Measurements from ENCODE around the gene ELAVL1. TPM values are rescaled to one million over a fixed set of nuclear protein-coding genes. Genes with fewer than 3 reads are reported as not detected.
A peak's percentile ranks its signal among the peaks of the same experiment; 100 is the strongest.

Gene ELAVL1
- total RNA-seq, 2 experiments from 2014 or later, result 65.4 to 168 TPM

DNA sequence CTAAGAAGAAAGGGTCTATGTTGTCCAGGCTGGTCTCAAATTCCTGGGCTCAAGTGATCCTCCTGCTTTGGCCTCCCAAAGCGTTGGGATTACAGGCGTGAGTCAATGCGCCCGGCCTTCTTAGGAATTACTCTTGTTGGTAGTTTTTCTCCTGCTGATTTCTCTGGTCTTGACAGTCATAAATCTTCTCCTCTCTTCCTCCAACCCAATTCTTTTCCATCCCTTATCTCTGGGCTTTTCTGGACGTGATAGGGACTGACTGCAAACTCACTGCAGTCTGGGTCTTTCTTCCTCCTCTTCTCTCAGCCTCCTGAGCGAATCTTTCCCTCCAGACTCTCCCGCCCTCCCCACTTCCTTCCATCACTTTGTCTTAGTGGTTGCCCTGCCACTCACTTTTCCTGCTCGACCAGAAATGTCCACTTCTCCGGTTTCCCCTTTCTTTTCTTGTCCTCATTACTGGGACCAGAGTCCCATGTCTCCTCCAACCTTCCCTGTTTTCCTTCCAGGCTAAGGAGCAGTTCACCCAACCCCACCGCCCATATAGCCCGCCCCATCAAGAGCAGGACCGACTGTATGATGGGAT lies 40.1 kb downstream of the ELAVL1 start:
- Histone ChIP-seq H3K4me2 (ENCODE audit: low read length) (no peak overlapping the region), H3K9me2 (ENCODE audit: insufficient read depth, low read length) (no peaks in the 10 kb centered on the region), H2AFZ (ENCODE audit: low read length) (no peak overlapping the region), H3K79me2 (ENCODE audit: insufficient read depth, low read depth, low read length) (no peaks in the 10 kb centered on the region), H3K4me3 (ENCODE audit: low read depth, low read length, poor library complexity, severe bottlenecking) (no peak overlapping the region), H3K36me3 (ENCODE audit: insufficient read depth, low read length) (peaks cover 93% of the 10 kb centered on the region), H3K4me1 (ENCODE audit: insufficient read depth, low read length, poor library complexity, severe bottlenecking) (no peaks in the 10 kb centered on the region), H4K20me1 (ENCODE audit: insufficient read depth, low read length) (no peaks in the 10 kb centered on the region), H3K9me3 (ENCODE audit: low read length) (no peaks in the 10 kb centered on the region), H3K27ac (ENCODE audit: low read depth, low read length, poor library complexity, severe bottlenecking) (no peak overlapping the region)
- intact Hi-C loops (cut with micrococcal nuclease; ENCODE audit: unreplicated experiment), result no loop called here
- DNase-seq (ENCODE audit: low spot score), result no peak
- ChIA-PET POLR2A (no interaction called here), CTCF (ENCODE audit: unreplicated experiment) (no interaction called here)
- no TSS peak for BruUV-seq (replicated peaks)
- TF ChIP-seq, protein P1, sequence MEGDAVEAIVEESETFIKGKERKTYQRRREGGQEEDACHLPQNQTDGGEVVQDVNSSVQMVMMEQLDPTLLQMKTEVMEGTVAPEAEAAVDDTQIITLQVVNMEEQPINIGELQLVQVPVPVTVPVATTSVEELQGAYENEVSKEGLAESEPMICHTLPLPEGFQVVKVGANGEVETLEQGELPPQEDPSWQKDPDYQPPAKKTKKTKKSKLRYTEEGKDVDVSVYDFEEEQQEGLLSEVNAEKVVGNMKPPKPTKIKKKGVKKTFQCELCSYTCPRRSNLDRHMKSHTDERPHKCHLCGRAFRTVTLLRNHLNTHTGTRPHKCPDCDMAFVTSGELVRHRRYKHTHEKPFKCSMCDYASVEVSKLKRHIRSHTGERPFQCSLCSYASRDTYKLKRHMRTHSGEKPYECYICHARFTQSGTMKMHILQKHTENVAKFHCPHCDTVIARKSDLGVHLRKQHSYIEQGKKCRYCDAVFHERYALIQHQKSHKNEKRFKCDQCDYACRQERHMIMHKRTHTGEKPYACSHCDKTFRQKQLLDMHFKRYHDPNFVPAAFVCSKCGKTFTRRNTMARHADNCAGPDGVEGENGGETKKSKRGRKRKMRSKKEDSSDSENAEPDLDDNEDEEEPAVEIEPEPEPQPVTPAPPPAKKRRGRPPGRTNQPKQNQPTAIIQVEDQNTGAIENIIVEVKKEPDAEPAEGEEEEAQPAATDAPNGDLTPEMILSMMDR (conservative IDR thresholded peaks at IDR 0.05; ENCODE audit: low read length), result no peak
- no peak for TF ChIP-seq EZH2phosphoT487 (IDR thresholded peaks at IDR 0.05; ENCODE audit: borderline replicate concordance, low read depth, low read length)

DNA sequence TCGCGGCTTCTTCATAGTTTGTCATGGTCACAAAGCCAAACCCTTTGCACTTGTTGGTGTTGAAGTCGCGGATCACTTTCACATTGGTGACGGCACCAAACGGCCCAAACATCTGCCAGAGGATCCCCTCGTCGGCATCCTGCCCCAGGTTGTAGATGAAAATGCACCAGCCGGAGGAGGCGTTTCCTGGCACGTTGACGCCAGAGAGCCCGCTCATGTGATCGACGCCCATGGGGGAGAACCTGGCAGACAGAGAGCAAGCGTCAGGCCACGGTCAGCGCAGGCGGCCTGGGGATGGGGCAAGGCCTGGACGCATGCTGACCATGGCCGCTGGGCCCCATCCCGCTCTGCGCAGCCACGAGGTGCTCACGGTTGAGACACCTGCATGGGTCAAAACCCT lies 41.9 kb downstream of the ELAVL1 start:
- Histone ChIP-seq H3K27ac (ENCODE audit: low read depth, low read length, poor library complexity, severe bottlenecking) (no peak overlapping the region), H3K4me2 (ENCODE audit: low read length) (no peak overlapping the region), H3K9me3 (ENCODE audit: low read length) (no peaks in the 10 kb centered on the region), H3K9me2 (ENCODE audit: insufficient read depth, low read length) (no peaks in the 10 kb centered on the region), H3K79me2 (ENCODE audit: insufficient read depth, low read depth, low read length) (no peaks in the 10 kb centered on the region), H3K4me3 (ENCODE audit: low read depth, low read length, poor library complexity, severe bottlenecking) (no peak overlapping the region), H2AFZ (ENCODE audit: low read length) (no peak overlapping the region), H3K4me1 (ENCODE audit: insufficient read depth, low read length, poor library complexity, severe bottlenecking) (no peaks in the 10 kb centered on the region), H4K20me1 (ENCODE audit: insufficient read depth, low read length) (no peaks in the 10 kb centered on the region), H3K36me3 (ENCODE audit: insufficient read depth, low read length) (peaks cover 97% of the 10 kb centered on the region)
- BruUV-seq (replicated peaks), result no TSS peak
- ChIA-PET POLR2A (no interaction called here), CTCF (ENCODE audit: unreplicated experiment) (no interaction called here)
- DNase-seq (ENCODE audit: low spot score), result no peak
- TF ChIP-seq EZH2phosphoT487 (IDR thresholded peaks at IDR 0.05; ENCODE audit: borderline replicate concordance, low read depth, low read length), result no peak
- TF ChIP-seq, protein P1 (conservative IDR thresholded peaks at IDR 0.05; ENCODE audit: low read length), result no peak
- intact Hi-C loops (cut with micrococcal nuclease; ENCODE audit: unreplicated experiment), result no loop called here

DNA sequence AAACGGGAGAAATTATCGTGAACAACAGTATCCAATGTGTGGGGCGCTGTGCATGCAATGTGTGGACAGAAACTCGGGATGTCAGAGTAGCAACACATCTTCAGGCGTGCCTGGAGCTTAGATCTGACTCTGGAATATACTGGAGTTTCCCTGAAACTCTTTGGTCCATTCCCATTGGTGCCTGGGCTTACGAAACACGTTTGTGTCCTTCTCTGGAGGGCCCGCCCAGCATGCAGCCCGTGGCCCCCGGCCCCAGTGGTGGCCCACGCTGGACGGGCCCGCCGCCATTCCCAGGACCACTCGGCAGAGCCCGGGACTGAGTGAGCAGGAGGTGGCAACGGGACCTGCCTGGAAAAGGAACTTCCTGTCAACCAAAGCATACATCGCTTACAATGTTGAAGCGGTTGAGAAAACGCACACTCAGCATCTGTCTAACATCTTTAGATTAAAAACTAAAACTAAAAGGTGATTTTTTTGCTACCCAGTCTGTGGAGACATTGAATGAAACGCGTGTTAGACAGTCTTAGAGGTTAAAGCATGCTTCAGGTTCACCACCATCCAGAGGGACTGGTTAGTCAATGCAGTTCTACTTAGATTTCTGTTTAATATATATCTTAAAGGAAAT lies 42.7 kb downstream of the ELAVL1 start:
- no peak for TF ChIP-seq EZH2phosphoT487 (IDR thresholded peaks at IDR 0.05; ENCODE audit: borderline replicate concordance, low read depth, low read length)
- TF ChIP-seq, protein P1 (conservative IDR thresholded peaks at IDR 0.05; ENCODE audit: low read length), result no peak
- BruUV-seq (replicated peaks), result TSS peak; percentile 62
- intact Hi-C loops (cut with micrococcal nuclease; ENCODE audit: unreplicated experiment), result no loop called here
- ChIA-PET CTCF (ENCODE audit: unreplicated experiment) (no interaction called here), POLR2A (no interaction called here)
- H3K27ac ChIP-seq (ENCODE audit: low read depth, low read length, poor library complexity, severe bottlenecking), result no peak overlapping the region
- H3K36me3 ChIP-seq (ENCODE audit: insufficient read depth, low read length), result peaks cover 96% of the 10 kb centered on the region
- no peaks in the 10 kb centered on the region for H3K9me2 ChIP-seq (ENCODE audit: insufficient read depth, low read length)
- H2AFZ ChIP-seq (ENCODE audit: low read length), result no peak overlapping the region
- no peak for DNase-seq (ENCODE audit: low spot score)
- no peaks in the 10 kb centered on the region for H3K4me1 ChIP-seq (ENCODE audit: insufficient read depth, low read length, poor library complexity, severe bottlenecking)
- no peaks in the 10 kb centered on the region for H4K20me1 ChIP-seq (ENCODE audit: insufficient read depth, low read length)
- no peaks in the 10 kb centered on the region for H3K9me3 ChIP-seq (ENCODE audit: low read length)
- H3K79me2 ChIP-seq (ENCODE audit: insufficient read depth, low read depth, low read length), result no peaks in the 10 kb centered on the region
- no peak overlapping the region for H3K4me3 ChIP-seq (ENCODE audit: low read depth, low read length, poor library complexity, severe bottlenecking)
- no peak overlapping the region for H3K4me2 ChIP-seq (ENCODE audit: low read length)
